ENCODE measurements around the gene GASK1A.

DNA sequence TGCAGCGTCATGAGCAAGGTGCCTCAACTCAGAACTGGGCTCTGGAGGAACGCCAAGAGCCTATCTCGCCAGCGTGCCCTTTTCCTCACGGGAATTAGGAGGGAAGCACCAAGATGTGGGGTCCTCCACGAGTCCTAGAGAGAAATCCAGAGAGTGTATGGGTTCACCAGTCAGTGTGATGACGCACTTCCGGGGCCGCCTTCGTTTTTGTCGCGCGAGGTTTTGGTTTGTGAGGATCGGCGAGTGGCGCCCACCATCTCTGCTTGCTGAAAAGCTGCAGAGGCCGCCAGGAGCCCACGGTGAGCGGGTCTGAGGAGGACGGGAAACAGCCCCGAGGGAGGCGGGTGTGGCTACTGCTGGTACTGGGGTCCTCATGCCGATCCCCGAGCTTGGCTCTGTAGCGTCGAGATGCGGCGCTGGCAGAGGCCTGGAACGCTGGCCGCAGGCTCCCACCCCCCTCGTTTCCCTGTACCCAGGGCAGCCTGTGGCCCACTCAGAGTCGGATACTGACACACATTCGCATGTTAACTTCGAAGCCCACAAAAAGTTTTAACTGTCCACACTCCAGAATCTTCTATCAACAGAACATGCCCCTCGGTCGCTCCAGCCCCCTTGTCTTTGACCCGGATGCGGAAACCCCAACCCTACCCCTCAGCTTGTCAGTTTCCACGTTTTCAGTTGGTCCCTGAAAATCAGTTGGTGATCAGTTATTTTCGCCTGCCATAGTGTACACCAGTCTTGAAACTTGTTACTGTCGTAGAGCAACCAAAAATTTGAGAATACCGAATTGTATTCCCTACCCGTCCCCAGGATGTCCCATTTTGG lies 42.7 kb upstream of the GASK1A start:
- TF ChIP-seq, protein P1, sequence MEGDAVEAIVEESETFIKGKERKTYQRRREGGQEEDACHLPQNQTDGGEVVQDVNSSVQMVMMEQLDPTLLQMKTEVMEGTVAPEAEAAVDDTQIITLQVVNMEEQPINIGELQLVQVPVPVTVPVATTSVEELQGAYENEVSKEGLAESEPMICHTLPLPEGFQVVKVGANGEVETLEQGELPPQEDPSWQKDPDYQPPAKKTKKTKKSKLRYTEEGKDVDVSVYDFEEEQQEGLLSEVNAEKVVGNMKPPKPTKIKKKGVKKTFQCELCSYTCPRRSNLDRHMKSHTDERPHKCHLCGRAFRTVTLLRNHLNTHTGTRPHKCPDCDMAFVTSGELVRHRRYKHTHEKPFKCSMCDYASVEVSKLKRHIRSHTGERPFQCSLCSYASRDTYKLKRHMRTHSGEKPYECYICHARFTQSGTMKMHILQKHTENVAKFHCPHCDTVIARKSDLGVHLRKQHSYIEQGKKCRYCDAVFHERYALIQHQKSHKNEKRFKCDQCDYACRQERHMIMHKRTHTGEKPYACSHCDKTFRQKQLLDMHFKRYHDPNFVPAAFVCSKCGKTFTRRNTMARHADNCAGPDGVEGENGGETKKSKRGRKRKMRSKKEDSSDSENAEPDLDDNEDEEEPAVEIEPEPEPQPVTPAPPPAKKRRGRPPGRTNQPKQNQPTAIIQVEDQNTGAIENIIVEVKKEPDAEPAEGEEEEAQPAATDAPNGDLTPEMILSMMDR (IDR thresholded peaks at IDR 0.05): no peak
- TF ChIP-seq POLR2A (IDR thresholded peaks at IDR 0.05): peak in 1 of 3 donors; percentile 8

All from body of pancreas (tissue), 4 donors.